HepG2 (cell line): ENCODE results near the gene RNASE8. TPM values are rescaled to one million over a fixed set of nuclear protein-coding genes. Genes with fewer than 3 reads are reported as not detected.
A peak's percentile ranks its signal among the peaks of the same experiment; 100 is the strongest.

Experiments used
- EP300 ChIP-seq, 3 experiments: sonication (generic) in 1 of 3; formaldehyde crosslinking in 1 of 3; IDR thresholded peaks; 2 replicates each; pipeline versions ENCODE4 v1.5.1 to v1.6.1; 2011 to 2020; ENCODE audit warnings: low read depth in 2 of 3, low read length in 2 of 3, borderline replicate concordance in 1 of 3, improper control_type of control experiment in 1 of 3, mild to moderate bottlenecking in 1 of 3, missing genetic modification reagents in 1 of 3, moderate library complexity in 1 of 3
- MED1 ChIP-seq: sonication (generic); formaldehyde crosslinking; IDR thresholded peaks from 2 replicates; pipeline ENCODE4 v1.4.0; 2020; ENCODE audit warnings: missing genetic modification reagents
- MEIS2 ChIP-seq: sonication (generic); formaldehyde crosslinking; IDR thresholded peaks from 2 replicates; pipeline ENCODE4 v1.9.0; 2021; ENCODE audit warnings: mild to moderate bottlenecking, missing genetic modification reagents
- MXI1 ChIP-seq: IDR thresholded peaks from 3 replicates; pipeline ENCODE4 v1.6.1; 2012; ENCODE audit warnings: low read depth, low read length, inconsistent platforms, borderline replicate concordance
- PHB2 ChIP-seq: fragments of 450-650 bp; IDR thresholded peaks from 2 replicates; pipeline ENCODE4 v1.6.1; 2018; ENCODE audit not compliant: partially characterized antibody
- SNAPC2 ChIP-seq: sonication (generic); formaldehyde crosslinking; IDR thresholded peaks from 2 replicates; pipeline ENCODE4 v1.8.1; 2022; ENCODE audit warnings: mild to moderate bottlenecking, missing genetic modification reagents
- TGIF2 ChIP-seq: IDR thresholded peaks from 2 replicates; pipeline ENCODE4 v1.6.1; 2016; ENCODE audit warnings: control low read depth, missing compliant biosample characterization
- THAP11 ChIP-seq: IDR thresholded peaks from 2 replicates; pipeline ENCODE4 v1.6.1; 2016; ENCODE audit warnings: missing biosample characterization, missing genetic modification reagents
- ZBTB10 ChIP-seq: sonication (generic); formaldehyde crosslinking; IDR thresholded peaks from 2 replicates; pipeline ENCODE4 v1.4.0; 2020; ENCODE audit warnings: missing genetic modification reagents, borderline replicate concordance
- ZBTB33 ChIP-seq: sonication (generic); formaldehyde crosslinking; IDR thresholded peaks from 2 replicates; pipeline ENCODE4 v1.4.0; 2020; ENCODE audit warnings: missing genetic modification reagents
- ZNF44 ChIP-seq: sonication (generic); formaldehyde crosslinking; IDR thresholded peaks from 2 replicates; pipeline ENCODE4 v1.5.1; 2020; ENCODE audit warnings: mild to moderate bottlenecking, missing genetic modification reagents
- ZNF441 ChIP-seq: sonication (generic); formaldehyde crosslinking; IDR thresholded peaks from 2 replicates; pipeline ENCODE4 v1.7.0; 2021; ENCODE audit warnings: missing genetic modification reagents, borderline replicate concordance
- ZNF501 ChIP-seq: sonication (generic); formaldehyde crosslinking; IDR thresholded peaks from 2 replicates; pipeline ENCODE4 v1.5.1; 2020; ENCODE audit warnings: mild to moderate bottlenecking, moderate library complexity, missing genetic modification reagents
- ZNF737 ChIP-seq: sonication (generic); formaldehyde crosslinking; IDR thresholded peaks from 2 replicates; pipeline ENCODE4 v1.5.0; 2020; ENCODE audit warnings: missing genetic modification reagents, mild to moderate bottlenecking, borderline replicate concordance
- polyA plus RNA-seq, 8 experiments: library from polyadenylated mRNA; depleted of rRNA in 3 of 8; stranded (reverse) in 7 of 8; unstranded in 1 of 8; fragments of >200 nt; fragmentation: Illumina TruSeq in 4 of 8; extraction: Trizol in 4 of 8; gene quantifications; 2 replicates each; pipeline versions ENCODE4 v1.2.1 to v1.2.3, GENCODE V29; 2011 to 2016; ENCODE audit warnings: low read depth in 4 of 8, missing spikeins in 1 of 8, mixed read lengths in 1 of 8; ENCODE audit not compliant: insufficient read depth in 1 of 8
- total RNA-seq, 5 experiments: library from RNA; depleted of rRNA; stranded (reverse); fragments of >200 nt; fragmentation: Illumina TruSeq; extraction: Trizol; gene quantifications; 2 replicates each; pipeline ENCODE4 v1.2.3, GENCODE V29; 2016; ENCODE audit warnings: low read depth in 1 of 5
- TF ChIP-seq, protein P1 (sequence below): sonication (generic); formaldehyde crosslinking; IDR thresholded peaks from 2 replicates; pipeline ENCODE4 v1.4.0; 2020; ENCODE audit warnings: missing genetic modification reagents
- TF ChIP-seq, protein P2 (sequence below): sonication (generic); formaldehyde crosslinking; IDR thresholded peaks from 2 replicates; pipeline ENCODE4 v1.5.1; 2020; ENCODE audit warnings: mild to moderate bottlenecking, missing genetic modification reagents, borderline replicate concordance

RNASE8 gene
- total and polyA plus RNA-seq, 2 of the 13 experiments (the other 11 are each of a cell fraction or from before 2014, with no cell fraction given): not detected

GRCh38 chr14:21023817-21024584, 33.6 kb upstream of the RNASE8 start (continued):
- TF ChIP-seq ZBTB33 (CRISPR knock-in tag) (no peak), ZNF501 (CRISPR knock-in tag) (no peak), MED1 (CRISPR knock-in tag) (no peak), MXI1 (0 out of 3 replicates have a peak, but pooled peaks have one; percentile 6), MEIS2 (CRISPR knock-in tag) (no peak), TGIF2 (CRISPR knock-in tag) (0 out of 2 replicates have a peak, but pooled peaks have one; percentile 27), PHB2 (no peak), EP300 (IDR thresholded peaks at IDR 0.05; ENCODE audit: low read depth in 2 of 2, low read length in 2 of 2) (0 out of 4 replicates have a peak, but pooled peaks of 1 of the 2 experiments have one; percentile 6), EP300 (CRISPR knock-in tag; IDR thresholded peaks at IDR 0.05; ENCODE audit: borderline replicate concordance) (no peak), ZNF44 (CRISPR knock-in tag) (no peak), ZNF441 (CRISPR knock-in tag) (no peak), ZBTB10 (CRISPR knock-in tag) (no peak), ZNF737 (CRISPR knock-in tag) (no peak), SNAPC2 (CRISPR knock-in tag) (no peak), THAP11 (CRISPR knock-in tag) (no peak)
- TF ChIP-seq, protein P1, sequence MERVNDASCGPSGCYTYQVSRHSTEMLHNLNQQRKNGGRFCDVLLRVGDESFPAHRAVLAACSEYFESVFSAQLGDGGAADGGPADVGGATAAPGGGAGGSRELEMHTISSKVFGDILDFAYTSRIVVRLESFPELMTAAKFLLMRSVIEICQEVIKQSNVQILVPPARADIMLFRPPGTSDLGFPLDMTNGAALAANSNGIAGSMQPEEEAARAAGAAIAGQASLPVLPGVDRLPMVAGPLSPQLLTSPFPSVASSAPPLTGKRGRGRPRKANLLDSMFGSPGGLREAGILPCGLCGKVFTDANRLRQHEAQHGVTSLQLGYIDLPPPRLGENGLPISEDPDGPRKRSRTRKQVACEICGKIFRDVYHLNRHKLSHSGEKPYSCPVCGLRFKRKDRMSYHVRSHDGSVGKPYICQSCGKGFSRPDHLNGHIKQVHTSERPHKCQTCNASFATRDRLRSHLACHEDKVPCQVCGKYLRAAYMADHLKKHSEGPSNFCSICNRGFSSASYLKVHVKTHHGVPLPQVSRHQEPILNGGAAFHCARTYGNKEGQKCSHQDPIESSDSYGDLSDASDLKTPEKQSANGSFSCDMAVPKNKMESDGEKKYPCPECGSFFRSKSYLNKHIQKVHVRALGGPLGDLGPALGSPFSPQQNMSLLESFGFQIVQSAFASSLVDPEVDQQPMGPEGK (CRISPR knock-in tag): peak; percentile 33; the same call in 1 of the 2 replicates
- TF ChIP-seq, protein P2, sequence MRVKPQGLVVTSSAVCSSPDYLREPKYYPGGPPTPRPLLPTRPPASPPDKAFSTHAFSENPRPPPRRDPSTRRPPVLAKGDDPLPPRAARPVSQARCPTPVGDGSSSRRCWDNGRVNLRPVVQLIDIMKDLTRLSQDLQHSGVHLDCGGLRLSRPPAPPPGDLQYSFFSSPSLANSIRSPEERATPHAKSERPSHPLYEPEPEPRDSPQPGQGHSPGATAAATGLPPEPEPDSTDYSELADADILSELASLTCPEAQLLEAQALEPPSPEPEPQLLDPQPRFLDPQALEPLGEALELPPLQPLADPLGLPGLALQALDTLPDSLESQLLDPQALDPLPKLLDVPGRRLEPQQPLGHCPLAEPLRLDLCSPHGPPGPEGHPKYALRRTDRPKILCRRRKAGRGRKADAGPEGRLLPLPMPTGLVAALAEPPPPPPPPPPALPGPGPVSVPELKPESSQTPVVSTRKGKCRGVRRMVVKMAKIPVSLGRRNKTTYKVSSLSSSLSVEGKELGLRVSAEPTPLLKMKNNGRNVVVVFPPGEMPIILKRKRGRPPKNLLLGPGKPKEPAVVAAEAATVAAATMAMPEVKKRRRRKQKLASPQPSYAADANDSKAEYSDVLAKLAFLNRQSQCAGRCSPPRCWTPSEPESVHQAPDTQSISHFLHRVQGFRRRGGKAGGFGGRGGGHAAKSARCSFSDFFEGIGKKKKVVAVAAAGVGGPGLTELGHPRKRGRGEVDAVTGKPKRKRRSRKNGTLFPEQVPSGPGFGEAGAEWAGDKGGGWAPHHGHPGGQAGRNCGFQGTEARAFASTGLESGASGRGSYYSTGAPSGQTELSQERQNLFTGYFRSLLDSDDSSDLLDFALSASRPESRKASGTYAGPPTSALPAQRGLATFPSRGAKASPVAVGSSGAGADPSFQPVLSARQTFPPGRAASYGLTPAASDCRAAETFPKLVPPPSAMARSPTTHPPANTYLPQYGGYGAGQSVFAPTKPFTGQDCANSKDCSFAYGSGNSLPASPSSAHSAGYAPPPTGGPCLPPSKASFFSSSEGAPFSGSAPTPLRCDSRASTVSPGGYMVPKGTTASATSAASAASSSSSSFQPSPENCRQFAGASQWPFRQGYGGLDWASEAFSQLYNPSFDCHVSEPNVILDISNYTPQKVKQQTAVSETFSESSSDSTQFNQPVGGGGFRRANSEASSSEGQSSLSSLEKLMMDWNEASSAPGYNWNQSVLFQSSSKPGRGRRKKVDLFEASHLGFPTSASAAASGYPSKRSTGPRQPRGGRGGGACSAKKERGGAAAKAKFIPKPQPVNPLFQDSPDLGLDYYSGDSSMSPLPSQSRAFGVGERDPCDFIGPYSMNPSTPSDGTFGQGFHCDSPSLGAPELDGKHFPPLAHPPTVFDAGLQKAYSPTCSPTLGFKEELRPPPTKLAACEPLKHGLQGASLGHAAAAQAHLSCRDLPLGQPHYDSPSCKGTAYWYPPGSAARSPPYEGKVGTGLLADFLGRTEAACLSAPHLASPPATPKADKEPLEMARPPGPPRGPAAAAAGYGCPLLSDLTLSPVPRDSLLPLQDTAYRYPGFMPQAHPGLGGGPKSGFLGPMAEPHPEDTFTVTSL: no peak
